HL-60 (cell line): Measurements from ENCODE around the gene CPT1B.
"Not testable (repeated sequence)": the region's sequence is repeated elsewhere in the genome, so short reads cannot be mapped to it uniquely, and the experiment has no call there.

ENCODE experiments used
- DNase-seq, 2 experiments: peaks; one replicate each; pipeline ENCODE4 v3.0.0-alpha.2; 2010 to 2020; ENCODE audit warnings: low read depth in 1 of 2, low spot score in 1 of 2
- H3K27ac ChIP-seq: fragments of 250-450 bp; sonication (Bioruptor Pico); replicated peaks from 2 replicates; pipeline ENCODE4 v1.5.1; 2020; ENCODE audit warnings: mild to moderate bottlenecking, moderate library complexity
- H3K27me3 ChIP-seq: fragments of 250-450 bp; sonication (Bioruptor Pico); 2 replicates; pipeline ENCODE4 v1.5.1; 2021; ENCODE audit warnings: mild to moderate bottlenecking, moderate library complexity; ENCODE audit not compliant: insufficient read depth, poor library complexity, severe bottlenecking
- H3K4me3 ChIP-seq: replicated peaks from 2 replicates; pipeline ENCODE4 v1.5.1; 2011; ENCODE audit warnings: mild to moderate bottlenecking, control low read depth, low read length; ENCODE audit not compliant: insufficient read depth
- GABPA ChIP-seq: IDR thresholded peaks from 2 replicates; pipeline ENCODE4 v1.6.1; 2012; ENCODE audit warnings: low read depth
- POLR2AphosphoS5 ChIP-seq: IDR thresholded peaks from 2 replicates; pipeline ENCODE4 v1.6.1; 2012; ENCODE audit warnings: low read depth
- SPI1 ChIP-seq: IDR thresholded peaks from 2 replicates; pipeline ENCODE4 v1.6.1; 2012; ENCODE audit warnings: low read depth, mild to moderate bottlenecking, borderline replicate concordance
- TF ChIP-seq, protein P1 (sequence below): IDR thresholded peaks from 2 replicates; pipeline ENCODE4 v1.6.1; 2012; ENCODE audit warnings: low read depth; ENCODE audit not compliant: insufficient replicate concordance
- TF ChIP-seq, protein P2 (sequence below): IDR thresholded peaks from one replicate; pipeline ENCODE4 v1.5.1; 2011; ENCODE audit warnings: low read length, control low read depth, inconsistent platforms; ENCODE audit not compliant: insufficient read depth

The CPT1B gene

DNA sequence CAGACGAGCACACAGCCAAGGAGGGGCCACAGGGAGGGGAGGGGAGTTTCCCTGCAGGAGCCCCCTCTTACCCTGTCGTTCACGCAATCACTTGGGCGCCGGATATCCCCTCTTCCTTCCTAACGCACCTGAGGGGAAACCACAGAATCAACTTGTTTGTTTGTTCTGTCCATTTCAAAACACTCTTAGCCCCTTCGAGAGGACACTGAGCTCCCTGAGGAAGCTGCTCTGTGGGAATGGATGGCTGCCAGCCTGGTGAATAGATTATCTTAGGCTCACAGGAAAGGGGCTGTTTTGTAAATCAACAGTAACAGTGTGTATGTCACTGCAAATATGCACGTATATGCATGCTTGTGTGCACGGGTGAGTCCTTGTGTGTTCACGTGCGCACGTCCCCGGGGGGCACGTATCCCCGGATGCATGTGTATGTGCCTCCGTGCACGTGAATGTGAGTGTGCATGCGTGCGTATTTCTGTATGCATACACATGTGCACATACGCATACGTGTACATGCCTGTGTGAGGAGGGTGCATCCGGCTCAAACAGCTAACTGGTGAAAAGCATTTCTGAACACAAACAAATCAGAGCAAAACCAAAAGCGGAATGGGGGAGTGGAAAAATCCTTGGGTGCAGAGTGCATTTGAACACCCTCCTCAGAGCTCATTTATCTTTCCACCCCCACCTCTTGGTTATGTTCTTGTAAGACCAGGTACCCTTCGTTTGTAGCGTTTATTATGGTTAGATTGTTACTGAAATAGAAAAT, 42.5 kb upstream of the CPT1B start:
- Histone ChIP-seq H3K27me3 (no peaks in the 10 kb centered on the region), H3K27ac (no peak overlapping the region), H3K4me3 (peak overlapping the region; percentile 12)
- peak in 1 of 2 experiments; percentile 10 for DNase-seq
- TF ChIP-seq, protein P1, sequence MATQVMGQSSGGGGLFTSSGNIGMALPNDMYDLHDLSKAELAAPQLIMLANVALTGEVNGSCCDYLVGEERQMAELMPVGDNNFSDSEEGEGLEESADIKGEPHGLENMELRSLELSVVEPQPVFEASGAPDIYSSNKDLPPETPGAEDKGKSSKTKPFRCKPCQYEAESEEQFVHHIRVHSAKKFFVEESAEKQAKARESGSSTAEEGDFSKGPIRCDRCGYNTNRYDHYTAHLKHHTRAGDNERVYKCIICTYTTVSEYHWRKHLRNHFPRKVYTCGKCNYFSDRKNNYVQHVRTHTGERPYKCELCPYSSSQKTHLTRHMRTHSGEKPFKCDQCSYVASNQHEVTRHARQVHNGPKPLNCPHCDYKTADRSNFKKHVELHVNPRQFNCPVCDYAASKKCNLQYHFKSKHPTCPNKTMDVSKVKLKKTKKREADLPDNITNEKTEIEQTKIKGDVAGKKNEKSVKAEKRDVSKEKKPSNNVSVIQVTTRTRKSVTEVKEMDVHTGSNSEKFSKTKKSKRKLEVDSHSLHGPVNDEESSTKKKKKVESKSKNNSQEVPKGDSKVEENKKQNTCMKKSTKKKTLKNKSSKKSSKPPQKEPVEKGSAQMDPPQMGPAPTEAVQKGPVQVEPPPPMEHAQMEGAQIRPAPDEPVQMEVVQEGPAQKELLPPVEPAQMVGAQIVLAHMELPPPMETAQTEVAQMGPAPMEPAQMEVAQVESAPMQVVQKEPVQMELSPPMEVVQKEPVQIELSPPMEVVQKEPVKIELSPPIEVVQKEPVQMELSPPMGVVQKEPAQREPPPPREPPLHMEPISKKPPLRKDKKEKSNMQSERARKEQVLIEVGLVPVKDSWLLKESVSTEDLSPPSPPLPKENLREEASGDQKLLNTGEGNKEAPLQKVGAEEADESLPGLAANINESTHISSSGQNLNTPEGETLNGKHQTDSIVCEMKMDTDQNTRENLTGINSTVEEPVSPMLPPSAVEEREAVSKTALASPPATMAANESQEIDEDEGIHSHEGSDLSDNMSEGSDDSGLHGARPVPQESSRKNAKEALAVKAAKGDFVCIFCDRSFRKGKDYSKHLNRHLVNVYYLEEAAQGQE, result no peak
- no peak for TF ChIP-seq GABPA
- TF ChIP-seq POLR2AphosphoS5, result no peak
- TF ChIP-seq, protein P2, sequence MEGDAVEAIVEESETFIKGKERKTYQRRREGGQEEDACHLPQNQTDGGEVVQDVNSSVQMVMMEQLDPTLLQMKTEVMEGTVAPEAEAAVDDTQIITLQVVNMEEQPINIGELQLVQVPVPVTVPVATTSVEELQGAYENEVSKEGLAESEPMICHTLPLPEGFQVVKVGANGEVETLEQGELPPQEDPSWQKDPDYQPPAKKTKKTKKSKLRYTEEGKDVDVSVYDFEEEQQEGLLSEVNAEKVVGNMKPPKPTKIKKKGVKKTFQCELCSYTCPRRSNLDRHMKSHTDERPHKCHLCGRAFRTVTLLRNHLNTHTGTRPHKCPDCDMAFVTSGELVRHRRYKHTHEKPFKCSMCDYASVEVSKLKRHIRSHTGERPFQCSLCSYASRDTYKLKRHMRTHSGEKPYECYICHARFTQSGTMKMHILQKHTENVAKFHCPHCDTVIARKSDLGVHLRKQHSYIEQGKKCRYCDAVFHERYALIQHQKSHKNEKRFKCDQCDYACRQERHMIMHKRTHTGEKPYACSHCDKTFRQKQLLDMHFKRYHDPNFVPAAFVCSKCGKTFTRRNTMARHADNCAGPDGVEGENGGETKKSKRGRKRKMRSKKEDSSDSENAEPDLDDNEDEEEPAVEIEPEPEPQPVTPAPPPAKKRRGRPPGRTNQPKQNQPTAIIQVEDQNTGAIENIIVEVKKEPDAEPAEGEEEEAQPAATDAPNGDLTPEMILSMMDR, result peak; percentile 62

DNA sequence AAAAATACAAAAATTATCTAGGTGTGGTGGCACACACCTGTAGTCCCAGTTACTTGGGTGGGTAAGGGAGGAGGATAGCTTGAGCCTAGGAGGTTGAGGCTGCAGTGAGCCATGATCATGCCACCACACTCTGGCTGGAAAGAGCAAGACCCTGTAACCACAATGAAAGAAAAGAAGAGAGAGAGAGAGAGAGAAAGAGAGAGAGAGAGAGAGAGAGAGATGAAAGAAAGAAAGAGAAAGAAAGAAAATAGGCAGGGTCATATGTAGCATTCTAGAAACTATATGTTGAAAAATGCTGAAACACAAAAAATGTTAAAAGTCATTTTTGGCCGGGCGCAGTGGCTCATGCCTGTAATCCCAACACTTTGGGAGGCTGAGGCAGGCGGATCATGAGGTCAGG, 36.1 kb upstream of the CPT1B start:
- H3K27ac ChIP-seq, DNase-seq, H3K4me3 ChIP-seq, H3K27me3 ChIP-seq: not testable (repeated sequence)

DNA sequence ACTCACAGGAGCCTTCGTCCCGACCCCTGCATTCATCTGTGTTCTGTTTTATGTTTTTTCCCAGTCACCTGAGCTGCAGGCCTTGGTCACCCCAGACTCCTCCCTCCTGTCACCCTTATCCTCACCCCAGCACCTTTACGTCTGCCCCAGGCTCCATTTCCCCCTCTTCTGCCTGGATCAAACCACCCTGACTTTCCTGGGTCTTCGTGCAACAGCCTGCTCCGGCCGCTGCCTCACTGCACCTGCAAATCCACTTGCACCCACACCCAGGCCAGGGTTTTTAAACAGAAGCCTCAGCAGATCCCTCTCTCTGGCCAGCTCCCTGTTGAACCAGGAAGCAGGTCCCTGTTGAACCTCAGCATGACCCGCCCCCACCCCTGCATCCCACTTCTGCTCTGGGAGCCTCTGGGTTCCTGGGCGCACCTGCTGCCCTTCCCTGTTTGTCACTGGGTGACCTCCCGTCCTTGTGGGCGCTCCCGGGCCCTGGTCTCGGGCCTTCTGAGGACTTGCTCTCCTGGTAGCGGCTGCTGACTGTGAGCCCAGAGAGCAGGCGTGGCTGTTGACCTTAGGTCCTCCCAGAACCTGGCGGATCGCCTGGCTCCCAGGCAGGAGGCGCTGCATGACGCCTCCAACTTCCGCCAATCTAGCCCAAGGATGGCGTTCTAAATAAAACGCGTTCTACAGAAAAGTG, 35.2 kb upstream of the CPT1B start:
- no peak for DNase-seq
- TF ChIP-seq, protein P1, result no peak
- TF ChIP-seq, protein P2, result no peak
- TF ChIP-seq SPI1 (no peak), POLR2AphosphoS5 (no peak), GABPA (no peak)

DNA sequence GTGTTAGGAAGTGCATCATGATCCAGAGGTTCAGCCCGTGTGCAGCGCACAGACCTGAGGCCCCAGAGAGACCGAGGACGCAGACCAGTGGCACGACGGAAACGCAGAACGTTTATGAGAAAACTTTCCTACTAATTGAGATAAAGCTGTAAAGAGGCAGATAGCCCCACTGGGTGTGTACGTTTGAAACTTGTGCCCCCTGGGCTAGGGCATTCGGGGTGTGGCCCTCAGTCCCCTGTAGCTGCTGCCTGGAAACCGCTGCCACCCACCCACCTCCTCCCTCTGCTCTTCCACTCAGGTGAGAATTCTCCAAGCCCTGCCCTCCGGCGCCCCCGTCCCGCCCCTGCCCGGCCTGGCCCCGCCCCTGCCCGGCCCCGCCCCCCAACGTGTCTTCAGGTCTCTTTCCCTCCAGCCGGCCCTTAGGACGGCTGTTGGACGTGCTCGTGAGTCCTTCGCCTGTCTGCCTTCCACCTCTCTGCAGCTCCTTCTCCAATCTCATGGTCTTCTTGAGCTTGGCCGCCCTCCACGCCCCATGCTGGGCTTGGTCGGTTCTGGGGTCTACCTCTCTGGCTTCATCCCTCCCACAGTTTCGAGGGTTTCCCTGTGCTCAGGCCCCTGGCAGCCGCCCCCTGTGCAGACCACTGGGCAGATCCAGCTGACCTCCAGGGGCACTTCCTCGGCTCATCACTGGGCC, 34.4 kb upstream of the CPT1B start:
- TF ChIP-seq, protein P2, result no peak
- no peak for TF ChIP-seq POLR2AphosphoS5
- TF ChIP-seq GABPA, result no peak
- TF ChIP-seq SPI1, result no peak
- TF ChIP-seq, protein P1, result no peak
- no peak for DNase-seq
- H3K27ac ChIP-seq, result no peak overlapping the region
- H3K4me3 ChIP-seq, result no peak overlapping the region
- H3K27me3 ChIP-seq, result peaks cover 3% of the 10 kb centered on the region

More for the DNA sequence above, 35.2 kb upstream of the CPT1B start:
- H3K4me3 ChIP-seq, result no peak overlapping the region
- no peak overlapping the region for H3K27ac ChIP-seq
- no peaks in the 10 kb centered on the region for H3K27me3 ChIP-seq
